ENCODE results near the gene CYB5R4. TPM values are rescaled to one million over a fixed set of nuclear protein-coding genes. Genes with fewer than 3 reads are reported as not detected.
"Not testable (repeated sequence)": the region's sequence is repeated elsewhere in the genome, so short reads cannot be mapped to it uniquely, and the experiment has no call there.

CYB5R4 gene
- polyA plus RNA-seq, 1 of the 3 experiments (the other 2 are of a cell fraction), result 3.3 TPM

DNA sequence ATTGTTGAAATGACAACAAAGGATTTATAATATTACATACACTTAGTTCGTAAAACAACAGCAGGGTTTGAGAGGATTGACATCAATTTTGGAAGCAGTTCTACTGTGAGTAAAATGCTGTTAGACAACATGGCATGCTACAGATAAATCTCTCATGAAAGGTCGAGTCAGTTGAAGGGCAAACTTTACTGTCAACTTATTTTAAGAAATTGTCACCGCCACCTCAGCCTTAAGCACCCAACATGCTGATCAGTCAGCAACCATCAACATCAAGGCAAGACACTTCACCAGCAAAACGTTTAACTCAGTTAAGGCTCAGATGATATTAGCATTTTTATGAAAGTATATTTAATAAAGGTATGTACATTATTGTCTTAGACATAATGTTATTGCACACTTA lies 31.0 kb downstream of the CYB5R4 start (continued):
- no peak for TF ChIP-seq RFX5 (IDR thresholded peaks at IDR 0.05; ENCODE audit: low read length)
- TF ChIP-seq MEF2A (IDR thresholded peaks at IDR 0.05; ENCODE audit: borderline replicate concordance, low read depth), result no peak
- no peak for TF ChIP-seq SIN3A (IDR thresholded peaks at IDR 0.05; ENCODE audit: borderline replicate concordance, low read depth, low read length)

DNA sequence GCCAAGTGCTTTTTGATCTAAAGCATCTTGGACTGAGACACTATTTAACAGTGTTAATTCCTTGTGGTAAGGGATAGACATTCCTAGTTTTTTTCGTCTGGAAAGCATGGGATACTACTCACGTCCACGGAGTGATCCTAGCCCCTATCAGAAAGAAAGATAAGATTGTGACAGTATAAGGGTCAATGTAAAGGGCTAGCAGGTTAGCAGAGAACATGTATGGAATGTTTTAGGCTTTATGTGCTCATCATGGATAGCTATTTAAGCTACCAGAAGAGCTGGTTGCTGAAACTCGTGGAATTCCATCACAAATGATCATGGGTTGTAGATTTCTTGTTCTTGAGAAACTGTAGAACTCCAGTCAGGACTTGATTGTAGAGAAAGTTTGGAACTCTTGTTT lies 32.1 kb downstream of the CYB5R4 start:
- H3K27ac ChIP-seq (ENCODE audit: low read depth in 2 of 2, low read length in 1 of 2), result no peak overlapping the region
- DNase-seq, result no peak
- H4K20me1 ChIP-seq (ENCODE audit: insufficient read depth), result no peaks in the 10 kb centered on the region
- no peak overlapping the region for H2AFZ ChIP-seq (ENCODE audit: low read depth)
- 95% methylated on average over 4 of the region's 4 CpGs for WGBS (ENCODE audit: low lambda C conversion rate)
- ChIA-PET POLR2A (no interaction called here), CTCF (interaction anchor here (1.0 to 1.4 kb wide), 2 partner anchors 19 to 329 kb away, joined by 3 to 5 read pairs; no protein-coding TSS in a partner anchor)
- H3K9me3 ChIP-seq, result no peaks in the 10 kb centered on the region
- no peak overlapping the region for H3K4me2 ChIP-seq
- no peak overlapping the region for H3K9ac ChIP-seq
- TF ChIP-seq JUND (IDR thresholded peaks at IDR 0.05), result no peak
- TF ChIP-seq, protein P1, sequence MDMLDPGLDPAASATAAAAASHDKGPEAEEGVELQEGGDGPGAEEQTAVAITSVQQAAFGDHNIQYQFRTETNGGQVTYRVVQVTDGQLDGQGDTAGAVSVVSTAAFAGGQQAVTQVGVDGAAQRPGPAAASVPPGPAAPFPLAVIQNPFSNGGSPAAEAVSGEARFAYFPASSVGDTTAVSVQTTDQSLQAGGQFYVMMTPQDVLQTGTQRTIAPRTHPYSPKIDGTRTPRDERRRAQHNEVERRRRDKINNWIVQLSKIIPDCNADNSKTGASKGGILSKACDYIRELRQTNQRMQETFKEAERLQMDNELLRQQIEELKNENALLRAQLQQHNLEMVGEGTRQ (IDR thresholded peaks at IDR 0.05; ENCODE audit: borderline replicate concordance, low read depth, low read length), result no peak
- TF ChIP-seq MEF2A (IDR thresholded peaks at IDR 0.05; ENCODE audit: borderline replicate concordance, low read depth), result no peak
- TF ChIP-seq GABPA (IDR thresholded peaks at IDR 0.05; ENCODE audit: low read depth), result no peak
- no peaks in the 10 kb centered on the region for H3K9me2 ChIP-seq
- H3K4me1 ChIP-seq (ENCODE audit: control insufficient read depth in 1 of 2, insufficient read depth in 2 of 2, low read depth in 1 of 2, low read length in 1 of 2), result no peaks in the 10 kb centered on the region; a peak in 1 of 4 replicates
- H3F3A ChIP-seq (replicated peaks; ENCODE audit: insufficient read depth), result no peaks in the 10 kb centered on the region
- peaks cover 6% of the 10 kb centered on the region; the same call in 1 of the 2 replicates for H3K79me2 ChIP-seq (ENCODE audit: insufficient read depth)
- no peaks in the 10 kb centered on the region for H3K36me3 ChIP-seq (replicated peaks in 1 of 2; ENCODE audit: control insufficient read depth in 1 of 2, insufficient read depth in 2 of 2, low read length in 1 of 2)
- no peak overlapping the region for H3K4me3 ChIP-seq (ENCODE audit: low read depth in 2 of 2, low read length in 1 of 2)
- no peaks in the 10 kb centered on the region for H3K27me3 ChIP-seq (ENCODE audit: insufficient read depth)

DNA sequence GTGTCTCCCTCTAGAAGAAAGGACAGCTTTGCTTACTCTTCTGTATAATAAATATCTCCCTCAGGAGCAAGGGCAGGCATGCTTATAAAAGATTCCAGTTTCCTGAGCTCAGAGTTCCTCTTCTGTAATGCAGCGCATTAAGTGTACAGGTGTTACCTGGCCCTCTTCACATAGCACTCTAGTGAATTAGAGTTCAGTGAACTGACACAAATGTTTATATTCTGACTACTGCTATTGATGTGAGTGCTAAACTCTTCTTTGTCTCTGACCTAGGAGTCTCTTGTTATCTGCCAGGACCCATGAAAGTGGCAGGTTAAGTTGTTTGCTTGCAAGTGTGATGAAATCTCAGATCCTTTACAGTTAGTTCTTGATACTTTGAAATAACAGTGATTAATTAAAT lies 33.5 kb downstream of the CYB5R4 start:
- TF ChIP-seq MAX (IDR thresholded peaks at IDR 0.05; ENCODE audit: low read depth), result no peak
- TF ChIP-seq REST (IDR thresholded peaks at IDR 0.05; ENCODE audit: low read depth, low read length), result no peak
- no peak for TF ChIP-seq FOXM1 (IDR thresholded peaks at IDR 0.05; ENCODE audit: low read depth)
- TF ChIP-seq POLR2AphosphoS5 (IDR thresholded peaks at IDR 0.05; ENCODE audit: low read depth, low read length), result no peak
- no peak for TF ChIP-seq CHD2 (IDR thresholded peaks at IDR 0.05; ENCODE audit: low read length, partially characterized antibody)
- ChIA-PET CTCF (interaction anchor here (0.5 to 1.4 kb wide), 2 partner anchors 9 to 327 kb away, joined by 3 to 5 read pairs; no protein-coding TSS in a partner anchor), POLR2A (no interaction called here)
- H3K27me3 ChIP-seq (ENCODE audit: insufficient read depth), result no peaks in the 10 kb centered on the region
- H3K9me3 ChIP-seq, result no peaks in the 10 kb centered on the region
- H3K9ac ChIP-seq, result no peak overlapping the region
- no peaks in the 10 kb centered on the region; a peak in 1 of 4 replicates for H3K4me1 ChIP-seq (ENCODE audit: control insufficient read depth in 1 of 2, insufficient read depth in 2 of 2, low read depth in 1 of 2, low read length in 1 of 2)
- H3K27ac ChIP-seq (ENCODE audit: low read depth in 2 of 2, low read length in 1 of 2), result no peak overlapping the region
- no peaks in the 10 kb centered on the region for H4K20me1 ChIP-seq (ENCODE audit: insufficient read depth)
- H3K79me2 ChIP-seq (ENCODE audit: insufficient read depth), result peaks cover 17% of the 10 kb centered on the region
- no peak overlapping the region for H2AFZ ChIP-seq (ENCODE audit: low read depth)
- WGBS (ENCODE audit: low lambda C conversion rate), result 88% methylated on average over 1 of the region's 1 CpG
- no peaks in the 10 kb centered on the region for H3K36me3 ChIP-seq (replicated peaks in 1 of 2; ENCODE audit: control insufficient read depth in 1 of 2, insufficient read depth in 2 of 2, low read length in 1 of 2)
- no peaks in the 10 kb centered on the region for H3F3A ChIP-seq (replicated peaks; ENCODE audit: insufficient read depth)
- H3K4me3 ChIP-seq (ENCODE audit: low read depth in 2 of 2, low read length in 1 of 2), result no peak overlapping the region
- no peak overlapping the region for H3K4me2 ChIP-seq
- no peak for DNase-seq
- H3K9me2 ChIP-seq, result no peaks in the 10 kb centered on the region

GRCh38 chr6:83897094-83897493 lies 37.6 kb downstream of the CYB5R4 start:
- H2AFZ ChIP-seq (ENCODE audit: low read depth); H3K36me3 ChIP-seq (replicated peaks in 1 of 2; ENCODE audit: control insufficient read depth in 1 of 2, insufficient read depth in 2 of 2, low read length in 1 of 2); POLR2A ChIA-PET; DNase-seq; H3K9me2 ChIP-seq; H3K9ac ChIP-seq; H3K4me1 ChIP-seq (ENCODE audit: control insufficient read depth in 1 of 2, insufficient read depth in 2 of 2, low read depth in 1 of 2, low read length in 1 of 2); H3F3A ChIP-seq (replicated peaks; ENCODE audit: insufficient read depth); H3K4me2 ChIP-seq; H3K27ac ChIP-seq (ENCODE audit: low read depth in 2 of 2, low read length in 1 of 2); H3K4me3 ChIP-seq (ENCODE audit: low read depth in 2 of 2, low read length in 1 of 2); H3K27me3 ChIP-seq (ENCODE audit: insufficient read depth); CTCF ChIA-PET; H3K9me3 ChIP-seq; H4K20me1 ChIP-seq (ENCODE audit: insufficient read depth): not testable (repeated sequence)
- WGBS (ENCODE audit: low lambda C conversion rate), result 92% methylated on average over 2 of the region's 2 CpGs
- H3K79me2 ChIP-seq (ENCODE audit: insufficient read depth), result peaks cover 33% of the 10 kb centered on the region
